Measurements from ENCODE around the gene WWP2.
"Not testable (repeated sequence)": the region's sequence is repeated elsewhere in the genome, so short reads cannot be mapped to it uniquely, and the experiment has no call there.

The WWP2 gene

GRCh38 chr16:69833357-69834282 is 71.5 kb downstream of the WWP2 start:
- no peak for DNase-seq

- no peak for DNase-seq
Observed at GRCh38 chr16:69834807-69835466, 72.8 kb downstream of the WWP2 start.

GRCh38 chr16:69836257-69836656 is 74.1 kb downstream of the WWP2 start:
- no peak for DNase-seq

- no peak for DNase-seq
Observed at GRCh38 chr16:69837380-69837779, 75.2 kb downstream of the WWP2 start.

GRCh38 chr16:69838489-69838888 is 76.4 kb downstream of the WWP2 start:
- no peak for DNase-seq

- DNase-seq: no peak
Observed at GRCh38 chr16:69839240-69839688, 77.1 kb downstream of the WWP2 start.

GRCh38 chr16:69839798-69840409 is 77.8 kb downstream of the WWP2 start:
- DNase-seq: no peak

GRCh38 chr16:69840975-69841374 is 78.8 kb downstream of the WWP2 start:
- DNase-seq: no peak

- DNase-seq: no peak
Observed at GRCh38 chr16:69844441-69844840, 82.3 kb downstream of the WWP2 start.

- no peak for DNase-seq
Observed at GRCh38 chr16:69845181-69845580, 83.0 kb downstream of the WWP2 start.

- no peak for DNase-seq
Observed at GRCh38 chr16:69847643-69848042, 85.5 kb downstream of the WWP2 start.

GRCh38 chr16:69848637-69849545 is 86.8 kb downstream of the WWP2 start:
- no peak for DNase-seq

- DNase-seq: no peak
Observed at GRCh38 chr16:69851491-69852240, 89.5 kb downstream of the WWP2 start.

GRCh38 chr16:69852815-69853214 is 90.7 kb downstream of the WWP2 start:
- DNase-seq: no peak

- DNase-seq: no peak
Observed at GRCh38 chr16:69853481-69853880, 91.3 kb downstream of the WWP2 start.

- not testable (repeated sequence) for DNase-seq
Observed at GRCh38 chr16:69854776-69855175, 92.6 kb downstream of the WWP2 start.

- DNase-seq: no peak
Observed at GRCh38 chr16:69855592-69855991, 93.5 kb downstream of the WWP2 start.

- no peak for DNase-seq
Observed at GRCh38 chr16:69858191-69859104, 96.3 kb downstream of the WWP2 start.

GRCh38 chr16:69859105-69859989 is 97.2 kb downstream of the WWP2 start:
- no peak for DNase-seq

All from AML-193 (cell line).